Brain microvascular endothelial cell (primary cell): Measurements from ENCODE around the gene SAMD14.

ENCODE experiments used
- DNase-seq: peaks from one replicate; pipeline ENCODE4 v3.0.0-alpha.2; 2020
- H3K27ac ChIP-seq: fragments of 250-450 bp; sonication (Bioruptor Pico); 2 replicates; pipeline ENCODE4 v1.5.1; 2020; ENCODE audit warnings: mild to moderate bottlenecking, moderate library complexity
- H3K27me3 ChIP-seq: fragments of 250-450 bp; sonication (Bioruptor Pico); replicated peaks from 2 replicates; pipeline ENCODE4 v1.5.1; 2020; ENCODE audit warnings: mild to moderate bottlenecking
- H3K36me3 ChIP-seq: fragments of 250-450 bp; sonication (Bioruptor Pico); replicated peaks from 2 replicates; pipeline ENCODE4 v1.5.1; 2020; ENCODE audit warnings: mild to moderate bottlenecking
- H3K4me3 ChIP-seq: 2 replicates; pipeline ENCODE4 v1.5.1; 2011; ENCODE audit warnings: low read depth, mild to moderate bottlenecking, control low read depth, low read length, moderate library complexity
- CTCF ChIP-seq: IDR thresholded peaks from 2 replicates; pipeline ENCODE4 v1.5.1; 2011; ENCODE audit warnings: low read depth, mild to moderate bottlenecking, moderate library complexity, low read length, control low read depth, inconsistent platforms; ENCODE audit errors: missing control alignments
- in situ Hi-C: cut with HindIII; loops from 2 replicates; pipeline ENCODE4 v1.10.0; 2017; ENCODE audit warnings: low sequenced_read_pairs, low pct_ligation_motif_present

SAMD14 gene

DNA sequence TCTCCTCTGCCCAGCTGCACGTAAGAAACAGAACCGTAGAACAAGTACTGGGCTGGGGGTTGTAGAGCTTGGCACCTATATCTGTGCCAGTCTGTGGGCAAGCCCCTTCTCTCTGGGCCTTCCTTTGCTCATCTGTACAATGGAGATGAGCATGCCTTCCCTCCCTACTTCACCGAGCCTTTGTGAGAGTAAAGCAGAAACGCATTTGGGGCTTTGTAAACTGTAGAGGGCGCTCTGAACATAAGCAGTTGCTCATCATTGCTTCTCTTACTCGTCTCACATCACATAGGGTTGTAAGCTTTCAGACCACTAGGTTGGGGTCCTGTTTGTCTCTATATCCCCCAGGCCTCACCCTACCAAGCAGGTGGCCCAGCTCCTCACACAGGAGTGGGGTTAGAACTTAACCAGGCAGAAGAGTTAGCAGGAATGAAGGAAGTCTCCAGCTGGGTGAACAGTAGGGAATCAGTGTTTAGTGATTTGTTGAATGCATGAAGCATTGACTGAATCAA, 15.1 kb downstream of the SAMD14 start:
- Histone ChIP-seq H3K27ac (no peak overlapping the region), H3K36me3 (no peaks in the 10 kb centered on the region), H3K27me3 (no peaks in the 10 kb centered on the region), H3K4me3 (no peak overlapping the region)
- in situ Hi-C loops = no loop called here
- peak; percentile 84 for TF ChIP-seq CTCF
- DNase-seq = peak; percentile 74

DNA sequence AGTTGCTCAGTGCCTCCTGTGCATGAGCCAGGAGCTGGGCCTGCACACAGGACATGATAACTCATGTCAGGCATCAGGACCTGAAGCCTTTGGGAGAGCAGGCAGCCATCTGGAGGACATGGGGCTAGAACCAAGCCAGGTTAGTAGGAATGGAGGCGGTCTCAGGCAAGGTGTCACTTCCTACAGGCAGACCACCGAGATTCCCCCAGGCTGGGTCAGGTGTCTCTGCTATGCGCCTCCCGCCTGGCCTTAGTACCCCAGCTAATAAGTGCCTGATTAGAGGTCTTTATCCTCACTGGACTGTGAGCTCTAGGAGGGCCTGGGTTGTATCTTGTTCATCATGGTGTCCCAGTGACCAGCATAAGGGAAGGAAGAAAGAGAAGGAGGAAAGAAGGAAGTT, 15.6 kb downstream of the SAMD14 start:
- DNase-seq = no peak
- no peaks in the 10 kb centered on the region for H3K27me3 ChIP-seq
- no peak for TF ChIP-seq CTCF
- no peaks in the 10 kb centered on the region for H3K36me3 ChIP-seq
- in situ Hi-C loops = no loop called here
- H3K27ac ChIP-seq = no peak overlapping the region
- H3K4me3 ChIP-seq = no peak overlapping the region

GRCh38 chr17:50113624-50114320, 16.2 kb downstream of the SAMD14 start:
- TF ChIP-seq CTCF = no peak
- Histone ChIP-seq H3K4me3 (no peak overlapping the region), H3K27ac (no peak overlapping the region), H3K27me3 (no peaks in the 10 kb centered on the region), H3K36me3 (no peaks in the 10 kb centered on the region)
- in situ Hi-C loops = no loop called here
- DNase-seq = no peak

DNA sequence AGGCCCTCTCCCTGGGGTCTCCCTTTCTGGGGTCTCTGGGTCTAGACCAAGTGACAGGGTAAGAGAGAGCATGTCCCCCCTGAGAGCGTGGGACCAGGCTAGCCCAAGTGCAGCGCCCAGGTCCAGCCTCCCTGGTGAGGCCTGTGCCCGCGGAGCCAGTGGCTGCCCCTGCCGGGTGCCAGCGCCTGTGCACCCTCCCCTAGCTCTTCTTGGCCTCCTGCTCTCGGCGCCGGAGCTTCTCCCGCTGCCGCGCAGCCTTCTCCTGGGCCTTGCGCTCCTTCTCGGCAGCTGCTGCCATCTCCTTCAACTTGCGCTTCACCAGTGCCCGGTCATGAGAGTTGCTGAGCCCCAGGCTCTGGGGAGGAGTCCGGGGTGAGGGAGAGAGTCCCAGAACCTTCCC, 17.3 kb downstream of the SAMD14 start:
- DNase-seq = no peak
- Histone ChIP-seq H3K4me3 (no peak overlapping the region), H3K36me3 (no peaks in the 10 kb centered on the region), H3K27me3 (no peaks in the 10 kb centered on the region), H3K27ac (no peak overlapping the region)
- no peak for TF ChIP-seq CTCF
- in situ Hi-C loops = no loop called here

GRCh38 chr17:50111673-50112655, 18.0 kb downstream of the SAMD14 start:
- Histone ChIP-seq H3K27me3 (no peaks in the 10 kb centered on the region), H3K4me3 (no peak overlapping the region), H3K27ac (no peak overlapping the region), H3K36me3 (no peaks in the 10 kb centered on the region)
- peak; percentile 33 for TF ChIP-seq CTCF
- no peak for DNase-seq
- in situ Hi-C loops = no loop called here
